Activated T-helper 17 cell treated with anti-CD3 and anti-CD28 coated beads, Interleukin-2, amount 50 U/mL, for 72 hours (primary cell): ENCODE results near the gene SH3BP1. TPM values are rescaled to one million over a fixed set of nuclear protein-coding genes. Genes with fewer than 3 reads are reported as not detected.
A peak's percentile ranks its signal among the peaks of the same experiment; 100 is the strongest.
"Not testable (repeated sequence)": the region's sequence is repeated elsewhere in the genome, so short reads cannot be mapped to it uniquely, and the experiment has no call there.

Experiments
- ATAC-seq: fragments of 150-1000 bp; cut with Tn5 transposase; replicated peaks from 2 replicates; pipeline ENCODE4 v1.10.0; 2021; ENCODE audit warnings: mild to moderate bottlenecking, moderate library complexity
- H3K27ac Mint-ChIP-seq: one replicate; pipeline ENCODE4 v1.8.0; 2022; ENCODE audit warnings: mixed read lengths
- H3K27me3 Mint-ChIP-seq: one replicate; pipeline ENCODE4 v1.8.0; 2022; ENCODE audit warnings: mixed read lengths
- H3K36me3 Mint-ChIP-seq: one replicate; pipeline ENCODE4 v1.8.0; 2022; ENCODE audit warnings: low read depth, mild to moderate bottlenecking, mixed read lengths
- H3K4me1 Mint-ChIP-seq: one replicate; pipeline ENCODE4 v1.8.0; 2022; ENCODE audit warnings: mixed read lengths
- H3K4me3 Mint-ChIP-seq: one replicate; pipeline ENCODE4 v1.8.0; 2022; ENCODE audit warnings: mild to moderate bottlenecking, mixed read lengths
- H3K9me3 Mint-ChIP-seq: one replicate; pipeline ENCODE4 v1.8.0; 2022; ENCODE audit warnings: mixed read lengths
- total RNA-seq, 2 donors: library from RNA; stranded (reverse); gene quantifications; one replicate each; pipeline ENCODE4 v1.2.3, GENCODE V29; 2022

Gene SH3BP1
- total RNA-seq, 2 donors from 2014 or later = 118 to 132 TPM

DNA sequence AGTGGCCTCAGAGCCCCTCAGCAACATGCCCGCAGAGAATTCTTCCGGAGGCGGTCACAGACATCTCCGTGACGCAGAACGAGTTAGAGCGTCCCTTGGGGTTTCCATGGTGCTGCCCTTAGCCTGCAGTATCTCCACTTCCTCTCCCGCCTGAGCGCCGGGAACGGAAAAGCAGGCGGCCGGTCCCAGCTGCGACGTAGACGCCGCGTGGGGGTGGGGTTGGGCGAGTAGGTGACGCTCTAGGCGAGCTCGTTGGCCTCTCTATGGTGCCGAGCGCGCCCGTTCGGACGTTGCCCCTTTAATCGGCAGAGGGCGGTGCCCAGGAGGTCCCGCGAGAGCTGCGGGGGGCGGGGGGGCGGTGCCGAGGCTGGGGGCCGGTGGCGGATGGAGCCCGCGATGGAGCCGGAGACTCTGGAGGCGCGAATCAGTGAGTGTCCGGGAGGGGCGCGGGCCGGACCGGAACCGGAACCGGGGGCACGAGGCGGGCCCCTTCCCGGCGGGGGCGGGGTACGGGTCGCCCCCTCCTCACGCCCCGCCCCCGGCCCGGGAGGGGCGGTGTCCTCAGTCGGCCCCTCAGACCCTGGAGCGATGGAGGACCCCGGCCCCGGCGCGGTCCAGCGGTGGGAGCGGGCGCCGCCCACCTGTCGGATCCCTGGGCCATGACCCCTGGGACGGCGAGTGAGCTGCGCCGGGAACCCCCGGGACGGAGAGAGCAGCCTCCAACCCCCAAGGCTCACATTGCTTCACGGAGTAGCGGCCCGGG lies 30.8 kb upstream of the SH3BP1 start, which contains the start of gene GGA1:
TSS of gene GGA1 (plus strand) at position 358 of the 763 bp plus-strand sequence. CDS start at position 385, 27 bp downstream.
- Mint-ChIP-seq H3K27me3 (no peaks in the 10 kb centered on the region), H3K9me3 (no peaks in the 10 kb centered on the region), H3K27ac (peak within 1 kb of the TSS; percentile 99), H3K36me3 (peaks cover 11% of the 10 kb centered on the region), H3K4me1 (peaks cover 21% of the 10 kb centered on the region), H3K4me3 (peak within 1 kb of the TSS; percentile 97)
- ATAC-seq = peak; percentile 85

DNA sequence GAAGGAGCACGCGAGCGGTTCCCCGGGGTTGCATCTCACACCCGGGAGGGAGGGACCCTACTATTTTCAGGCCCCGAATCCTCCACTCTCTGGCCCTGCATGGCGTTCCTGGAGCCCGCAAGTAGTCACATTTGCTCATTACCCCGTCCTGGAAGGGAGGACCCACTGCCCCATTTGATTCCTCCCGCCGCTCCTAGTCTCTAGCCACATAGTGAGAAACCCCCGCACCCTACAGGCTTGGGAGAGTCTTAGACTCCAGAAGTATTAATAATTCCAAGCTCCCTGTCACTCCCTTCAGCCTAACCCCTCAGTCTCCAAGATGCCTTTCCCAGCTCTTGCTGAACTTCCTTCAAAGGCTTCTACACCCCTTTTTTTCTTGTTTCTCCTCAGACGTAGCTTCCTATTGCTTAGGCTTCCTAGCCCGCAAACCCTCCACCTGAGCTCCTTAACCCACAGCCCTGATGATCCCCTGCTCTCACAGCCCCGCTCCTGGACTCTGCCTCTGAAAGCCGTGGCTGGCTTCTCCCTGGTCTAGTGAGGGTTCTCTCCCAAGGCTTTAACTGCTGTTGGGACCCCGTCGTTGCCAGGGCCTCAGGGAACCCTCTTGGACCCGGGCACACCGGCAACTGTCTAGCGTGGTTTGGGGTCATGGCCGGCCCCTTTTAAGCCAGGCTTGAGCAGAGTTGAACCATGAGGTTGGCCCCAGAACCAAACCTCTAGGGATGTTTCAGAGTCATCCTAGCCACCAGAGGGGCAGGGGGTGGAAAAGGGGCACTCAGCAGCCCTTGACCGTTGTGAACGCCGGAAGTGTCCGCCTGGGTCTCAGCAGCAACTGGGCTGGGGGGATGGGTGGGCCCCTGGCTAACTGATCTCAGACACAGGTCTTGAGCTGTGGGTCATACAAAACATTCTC lies 30.0 kb upstream of the SH3BP1 start:
- H3K4me3 Mint-ChIP-seq = peak overlapping the region; percentile 97
- peaks cover 11% of the 10 kb centered on the region for H3K36me3 Mint-ChIP-seq
- H3K27me3 Mint-ChIP-seq = no peaks in the 10 kb centered on the region
- no peaks in the 10 kb centered on the region for H3K9me3 Mint-ChIP-seq
- ATAC-seq = no peak
- peak overlapping the region; percentile 97 for H3K27ac Mint-ChIP-seq
- H3K4me1 Mint-ChIP-seq = peaks cover 17% of the 10 kb centered on the region

DNA sequence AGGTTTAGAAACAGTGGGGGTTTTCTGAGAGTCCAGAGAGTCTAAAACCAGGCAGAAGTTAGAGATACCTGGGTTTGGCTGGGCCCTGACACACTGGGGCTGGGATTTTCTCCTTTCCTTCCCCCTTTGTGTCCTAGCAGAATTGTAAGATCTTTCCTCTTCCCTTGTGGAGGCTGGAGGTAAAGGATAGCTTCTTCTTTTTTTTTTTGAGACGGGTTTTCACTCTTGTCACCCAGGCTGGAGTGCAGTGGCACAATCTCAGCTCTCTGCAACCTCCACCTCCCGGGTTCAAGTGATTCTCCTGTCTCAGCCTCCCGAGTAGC lies 29.4 kb upstream of the SH3BP1 start:
- peaks cover 12% of the 10 kb centered on the region for H3K4me1 Mint-ChIP-seq
- peak overlapping the region; percentile 97 for H3K27ac Mint-ChIP-seq
- peak overlapping the region; percentile 97 for H3K4me3 Mint-ChIP-seq
- not testable (repeated sequence) for H3K9me3 Mint-ChIP-seq, H3K27me3 Mint-ChIP-seq, ATAC-seq
- H3K36me3 Mint-ChIP-seq = peaks cover 17% of the 10 kb centered on the region

DNA sequence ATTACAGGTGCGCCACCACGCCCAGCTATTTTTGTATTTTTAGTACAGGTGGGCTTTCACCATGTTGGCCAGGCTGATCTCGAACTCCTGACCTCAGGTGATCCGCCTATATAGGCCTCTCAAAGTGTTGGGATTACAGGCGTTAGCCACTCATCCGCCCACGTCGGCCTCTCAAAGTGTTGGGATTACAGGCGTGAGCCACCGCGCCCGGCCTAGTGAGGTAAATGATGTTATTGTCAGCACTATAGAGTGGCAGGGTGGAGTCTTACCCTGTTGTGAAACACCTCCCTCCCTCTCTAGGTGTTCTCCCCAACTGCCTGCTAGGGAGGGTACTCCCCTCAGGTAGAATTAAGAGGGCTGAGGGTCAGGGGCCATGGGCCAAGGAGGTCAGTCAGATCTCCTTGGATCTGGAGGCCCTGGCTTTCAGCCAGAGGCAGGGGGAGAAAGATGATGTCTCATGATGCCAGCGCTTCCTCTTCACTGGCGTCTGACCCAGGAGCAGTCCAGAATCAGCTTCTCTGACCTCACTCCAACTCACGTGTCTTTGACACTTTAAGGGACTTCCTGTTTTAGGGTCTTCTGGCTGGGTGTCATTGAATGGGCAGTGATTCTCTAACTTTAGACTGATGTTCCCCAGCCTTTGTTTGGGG lies 28.9 kb upstream of the SH3BP1 start:
- Mint-ChIP-seq H3K36me3 (peaks cover 17% of the 10 kb centered on the region), H3K4me1 (peaks cover 7% of the 10 kb centered on the region), H3K9me3 (no peaks in the 10 kb centered on the region), H3K27me3 (no peaks in the 10 kb centered on the region), H3K4me3 (peak overlapping the region; percentile 97), H3K27ac (peak overlapping the region; percentile 97)
- no peak for ATAC-seq

DNA sequence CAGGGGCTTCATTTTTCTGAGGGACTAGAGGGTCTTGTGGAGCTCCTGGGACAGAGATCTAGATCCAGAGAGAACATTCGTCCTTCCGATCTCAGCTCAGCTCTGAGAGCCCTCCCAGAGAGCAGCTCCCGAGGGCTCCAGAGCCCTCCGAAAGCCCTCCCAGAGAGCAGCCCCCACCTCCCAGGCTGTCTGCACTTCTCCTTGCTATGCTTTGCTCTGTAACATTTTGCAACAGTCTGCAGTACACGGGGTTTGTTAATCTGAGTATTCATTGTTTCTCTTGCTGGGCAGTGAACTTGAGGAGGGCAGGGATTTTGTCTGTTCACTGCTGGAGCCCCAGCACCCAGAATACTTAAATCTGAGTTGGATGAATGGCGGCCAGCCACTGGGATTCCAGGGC lies 28.3 kb upstream of the SH3BP1 start:
- H3K9me3 Mint-ChIP-seq = no peaks in the 10 kb centered on the region
- peaks cover 5% of the 10 kb centered on the region for H3K4me1 Mint-ChIP-seq
- H3K27me3 Mint-ChIP-seq = no peaks in the 10 kb centered on the region
- H3K27ac Mint-ChIP-seq = peak overlapping the region; percentile 97
- H3K36me3 Mint-ChIP-seq = peaks cover 20% of the 10 kb centered on the region
- ATAC-seq = no peak
- peak overlapping the region; percentile 97 for H3K4me3 Mint-ChIP-seq

DNA sequence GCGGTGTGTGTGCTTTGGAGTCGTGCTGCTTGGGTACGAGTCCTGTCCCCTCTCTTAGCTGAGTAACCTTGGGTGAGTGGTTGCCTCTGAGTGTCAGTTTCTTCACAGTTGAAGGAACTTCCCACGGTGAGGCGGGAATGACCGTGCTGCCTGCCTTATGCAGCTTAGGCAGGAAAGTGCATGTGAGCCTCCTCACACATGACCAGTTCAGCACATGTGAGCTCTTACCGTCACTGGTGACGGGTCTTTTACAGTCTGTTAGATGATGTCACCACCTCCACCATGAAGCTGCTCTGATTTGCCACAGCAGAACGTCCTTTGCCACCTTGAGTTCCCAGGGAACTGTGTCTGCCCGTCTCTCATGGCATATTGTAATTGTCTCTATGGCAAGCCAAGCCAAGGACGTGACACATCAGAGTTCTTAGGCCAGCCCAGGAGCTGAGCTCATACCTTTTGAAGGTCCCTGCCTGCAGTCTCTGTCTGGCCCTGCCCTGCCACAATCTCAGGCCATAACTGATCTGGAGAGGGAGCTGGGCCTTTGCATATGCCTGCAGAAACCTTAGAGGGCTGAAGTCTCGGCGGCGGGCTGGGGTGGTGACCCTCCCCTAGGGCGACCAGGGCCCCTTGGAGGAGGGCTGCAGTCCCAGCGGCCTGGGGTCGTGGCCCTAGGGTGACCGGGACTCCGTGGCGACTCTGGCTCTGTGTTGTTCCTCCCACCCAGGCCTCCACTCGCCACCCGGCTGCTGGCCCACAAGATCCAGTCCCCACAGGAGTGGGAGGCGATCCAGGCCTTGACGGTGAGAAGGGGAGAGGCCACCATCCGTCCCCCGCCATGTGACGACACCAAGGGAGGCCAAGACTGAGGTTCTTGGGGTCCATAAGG lies 23.0 kb upstream of the SH3BP1 start:
- no peak for ATAC-seq
- no peaks in the 10 kb centered on the region for H3K4me1 Mint-ChIP-seq
- no peak overlapping the region for H3K27ac Mint-ChIP-seq
- H3K4me3 Mint-ChIP-seq = no peak overlapping the region
- H3K36me3 Mint-ChIP-seq = peaks cover 52% of the 10 kb centered on the region
- H3K9me3 Mint-ChIP-seq = no peaks in the 10 kb centered on the region
- H3K27me3 Mint-ChIP-seq = no peaks in the 10 kb centered on the region

DNA sequence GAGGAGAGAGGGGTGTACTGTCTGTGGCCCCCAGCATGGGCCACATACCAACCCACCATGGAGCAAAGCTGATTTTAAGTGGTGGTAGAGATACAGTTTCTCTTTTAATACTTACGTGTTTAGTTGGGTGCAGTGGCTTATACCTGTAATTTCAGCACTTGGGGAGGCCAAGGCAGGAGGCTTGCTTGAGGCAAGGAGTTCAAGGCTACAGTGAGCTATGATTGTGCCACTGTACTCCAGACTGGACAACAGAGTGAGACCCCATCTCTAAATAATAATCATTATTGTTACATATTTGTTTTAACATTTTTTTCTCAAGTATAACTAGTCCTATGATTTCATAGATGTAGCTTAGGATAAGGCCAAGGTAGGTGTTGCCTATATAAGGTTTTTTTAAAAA lies 22.0 kb upstream of the SH3BP1 start:
- peaks cover 57% of the 10 kb centered on the region for H3K36me3 Mint-ChIP-seq
- ATAC-seq = no peak
- H3K9me3 Mint-ChIP-seq = no peaks in the 10 kb centered on the region
- no peaks in the 10 kb centered on the region for H3K27me3 Mint-ChIP-seq
- no peak overlapping the region for H3K27ac Mint-ChIP-seq
- H3K4me3 Mint-ChIP-seq = no peak overlapping the region
- H3K4me1 Mint-ChIP-seq = no peaks in the 10 kb centered on the region

DNA sequence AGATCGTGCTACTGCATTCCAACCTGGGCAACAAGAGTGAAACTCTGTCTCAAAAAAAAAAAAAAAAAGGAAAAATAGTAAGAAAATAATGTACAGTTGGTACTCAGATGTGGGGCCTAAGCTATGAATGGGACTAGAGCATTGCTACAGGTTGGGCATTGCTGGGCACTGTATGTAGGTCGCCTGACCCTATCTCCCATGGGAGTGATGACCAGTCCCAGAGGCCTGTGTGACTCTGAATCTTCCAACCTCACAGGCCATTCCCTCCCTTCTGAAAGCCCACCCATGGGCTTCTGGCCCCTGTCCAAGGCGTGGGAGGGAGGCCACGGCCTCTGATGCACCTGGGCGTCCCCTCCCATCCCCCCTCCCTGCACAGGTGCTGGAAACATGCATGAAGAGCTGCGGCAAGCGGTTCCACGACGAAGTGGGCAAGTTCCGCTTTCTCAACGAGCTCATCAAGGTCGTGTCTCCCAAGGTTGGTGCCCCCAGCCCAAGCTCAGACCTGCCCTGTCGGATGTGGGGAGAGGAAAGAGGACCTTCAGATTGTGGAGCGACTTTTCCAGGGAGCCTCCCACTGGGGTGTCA lies 21.3 kb upstream of the SH3BP1 start:
- peaks cover 64% of the 10 kb centered on the region for H3K36me3 Mint-ChIP-seq
- no peaks in the 10 kb centered on the region for H3K9me3 Mint-ChIP-seq
- no peaks in the 10 kb centered on the region for H3K27me3 Mint-ChIP-seq
- no peaks in the 10 kb centered on the region for H3K4me1 Mint-ChIP-seq
- no peak overlapping the region for H3K4me3 Mint-ChIP-seq
- H3K27ac Mint-ChIP-seq = no peak overlapping the region
- no peak for ATAC-seq

DNA sequence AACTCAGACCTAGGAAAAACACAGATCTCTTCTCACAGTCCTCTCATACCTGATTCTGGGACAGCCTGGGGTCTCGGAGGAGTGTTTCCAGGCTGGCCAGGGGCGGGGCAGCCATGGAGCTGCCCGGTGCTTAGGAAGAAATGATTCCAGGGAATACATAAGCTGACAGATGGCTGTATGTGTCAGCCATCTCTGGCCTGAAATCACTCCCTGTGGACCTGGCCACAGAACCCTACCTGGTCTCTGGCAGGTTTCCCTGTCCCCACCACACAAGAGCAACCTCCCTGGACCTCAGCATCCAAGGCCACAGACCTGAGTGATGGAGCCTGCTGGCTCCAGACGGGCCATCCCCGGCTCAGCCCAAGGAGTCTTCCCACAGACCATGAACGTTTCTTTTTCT lies 20.8 kb upstream of the SH3BP1 start:
- H3K9me3 Mint-ChIP-seq = no peaks in the 10 kb centered on the region
- H3K4me3 Mint-ChIP-seq = no peak overlapping the region
- no peak for ATAC-seq
- H3K27ac Mint-ChIP-seq = no peak overlapping the region
- H3K27me3 Mint-ChIP-seq = no peaks in the 10 kb centered on the region
- peaks cover 2% of the 10 kb centered on the region for H3K4me1 Mint-ChIP-seq
- peaks cover 67% of the 10 kb centered on the region for H3K36me3 Mint-ChIP-seq

DNA sequence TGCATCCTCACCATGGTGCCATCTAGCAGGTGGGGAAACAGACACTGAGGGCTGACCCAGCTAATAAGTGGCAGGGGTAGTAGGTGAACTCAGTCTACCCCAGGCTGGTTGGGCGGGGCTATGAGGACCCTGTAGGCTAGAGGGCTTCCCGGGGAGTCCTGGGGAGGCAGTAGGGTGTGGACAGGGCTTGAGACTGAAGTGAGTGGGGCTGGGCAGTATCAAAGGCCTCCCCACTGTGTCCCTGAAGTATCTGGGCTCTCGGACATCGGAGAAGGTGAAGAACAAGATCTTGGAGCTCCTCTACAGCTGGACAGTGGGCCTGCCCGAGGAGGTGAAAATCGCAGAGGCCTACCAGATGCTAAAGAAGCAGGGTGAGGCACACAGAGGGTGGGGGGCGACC lies 19.5 kb upstream of the SH3BP1 start:
- Mint-ChIP-seq H3K9me3 (no peaks in the 10 kb centered on the region), H3K4me3 (no peak overlapping the region), H3K27ac (peak overlapping the region; percentile 25), H3K27me3 (no peaks in the 10 kb centered on the region), H3K36me3 (peaks cover 74% of the 10 kb centered on the region), H3K4me1 (peaks cover 6% of the 10 kb centered on the region)
- ATAC-seq = no peak

DNA sequence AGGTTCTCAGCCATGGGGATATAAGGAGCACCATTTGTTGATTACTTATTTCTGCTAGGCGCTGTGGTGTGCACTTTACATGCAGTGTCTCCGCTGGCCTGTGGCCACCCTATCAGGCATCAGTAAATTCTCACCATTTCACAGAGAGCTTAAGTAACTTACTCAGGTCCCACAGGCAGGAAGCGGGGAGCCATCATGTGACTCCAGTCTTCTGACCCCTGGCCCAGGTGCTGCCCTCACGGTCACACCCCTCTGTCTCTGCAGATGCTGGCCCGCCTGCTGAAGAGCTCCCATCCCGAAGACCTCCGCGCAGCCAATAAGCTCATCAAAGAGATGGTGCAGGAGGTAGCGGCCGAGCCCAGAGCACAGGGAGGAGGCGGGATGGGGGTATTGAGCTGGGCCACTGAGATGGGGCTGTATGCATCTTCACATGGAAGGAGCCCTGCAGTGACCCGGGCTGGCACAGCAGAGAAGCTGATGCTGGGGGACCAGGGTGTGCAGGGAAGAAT lies 18.1 kb upstream of the SH3BP1 start:
- Mint-ChIP-seq H3K36me3 (peaks cover 78% of the 10 kb centered on the region), H3K4me1 (peaks cover 12% of the 10 kb centered on the region), H3K27me3 (no peaks in the 10 kb centered on the region), H3K4me3 (no peak overlapping the region), H3K27ac (no peak overlapping the region), H3K9me3 (no peaks in the 10 kb centered on the region)
- ATAC-seq = no peak

DNA sequence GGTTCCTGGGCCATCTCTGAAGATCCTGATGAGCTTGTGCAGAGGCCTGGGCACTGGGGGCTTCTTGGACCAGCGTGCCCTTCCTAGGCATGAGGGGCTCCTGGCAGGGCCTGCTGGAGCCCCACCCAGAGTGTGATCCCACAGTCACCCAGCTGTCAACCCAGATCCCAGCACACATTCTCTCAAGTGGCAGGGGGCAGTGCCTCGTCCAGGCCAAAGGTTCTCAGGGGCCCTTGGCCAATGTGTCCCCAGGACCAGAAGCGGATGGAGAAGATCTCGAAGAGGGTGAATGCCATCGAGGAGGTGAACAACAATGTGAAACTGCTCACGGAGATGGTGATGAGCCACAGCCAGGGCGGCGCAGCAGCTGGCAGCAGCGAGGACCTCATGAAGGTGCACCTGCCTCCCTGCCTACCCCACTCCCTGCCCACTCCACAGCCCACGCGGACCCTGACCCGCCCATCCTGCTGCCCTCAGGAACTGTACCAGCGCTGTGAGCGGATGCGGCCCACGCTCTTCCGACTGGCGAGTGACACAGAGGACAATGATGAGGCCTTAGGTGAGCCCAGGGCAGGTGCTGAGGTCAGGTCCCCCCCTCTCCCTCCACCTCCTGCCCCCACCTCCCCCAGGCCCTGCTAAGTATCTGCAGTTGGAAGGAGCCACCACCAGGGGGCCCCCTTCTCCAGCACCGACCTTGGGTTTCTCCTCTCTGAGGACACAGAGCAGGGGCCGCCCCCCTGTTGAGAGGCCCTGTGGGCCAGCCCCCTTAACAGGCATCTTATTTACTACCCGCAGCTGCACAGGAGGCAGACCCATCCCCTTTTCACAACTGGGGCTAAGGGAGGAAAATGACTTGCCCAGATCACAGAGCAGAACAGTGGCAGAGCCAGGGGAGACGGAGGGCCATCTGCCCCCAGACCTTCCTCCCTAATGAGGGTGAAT lies 16.1 kb upstream of the SH3BP1 start:
- peak overlapping the region; percentile 93 for H3K27ac Mint-ChIP-seq
- H3K9me3 Mint-ChIP-seq = no peaks in the 10 kb centered on the region
- peaks cover 21% of the 10 kb centered on the region for H3K4me1 Mint-ChIP-seq
- no peak overlapping the region for H3K4me3 Mint-ChIP-seq
- H3K36me3 Mint-ChIP-seq = peaks cover 62% of the 10 kb centered on the region
- peak; percentile 80 for ATAC-seq
- no peaks in the 10 kb centered on the region for H3K27me3 Mint-ChIP-seq

DNA sequence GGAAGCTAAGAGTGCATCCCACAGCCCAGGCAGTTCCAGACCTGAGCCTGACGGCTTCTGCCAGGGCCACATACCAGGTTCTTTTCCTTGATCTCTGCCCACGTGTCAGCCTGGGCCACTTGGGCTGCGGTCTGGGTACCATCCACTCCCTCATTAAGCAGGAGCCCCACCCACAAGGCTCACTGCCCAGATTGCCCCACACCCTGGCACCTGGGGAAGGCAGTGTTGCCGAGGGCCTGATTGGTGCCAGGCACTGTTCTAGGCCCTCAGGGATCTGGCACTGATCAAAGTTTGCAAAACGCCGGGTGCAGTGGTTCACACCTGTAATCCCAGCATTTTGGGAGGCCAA lies 15.5 kb upstream of the SH3BP1 start:
- peak overlapping the region; percentile 93 for H3K27ac Mint-ChIP-seq
- H3K9me3 Mint-ChIP-seq = no peaks in the 10 kb centered on the region

More for the DNA sequence above, 15.5 kb upstream of the SH3BP1 start:
- Mint-ChIP-seq H3K36me3 (peaks cover 55% of the 10 kb centered on the region), H3K4me1 (peaks cover 21% of the 10 kb centered on the region), H3K27me3 (no peaks in the 10 kb centered on the region), H3K4me3 (no peak overlapping the region)
- ATAC-seq = no peak
